WI38 (cell line): ENCODE data around the gene GPR161.

ENCODE experiments used
- H3K4me3 ChIP-seq: 2 replicates; pipeline ENCODE4 v1.5.1; 2011; ENCODE audit warnings: low read depth, mild to moderate bottlenecking, control low read depth, low read length
- TF ChIP-seq, protein P1 (sequence below): IDR thresholded peaks from 2 replicates; pipeline ENCODE4 v1.5.1; 2012; ENCODE audit warnings: low read depth, mild to moderate bottlenecking, control low read depth, low read length

GPR161 gene

DNA sequence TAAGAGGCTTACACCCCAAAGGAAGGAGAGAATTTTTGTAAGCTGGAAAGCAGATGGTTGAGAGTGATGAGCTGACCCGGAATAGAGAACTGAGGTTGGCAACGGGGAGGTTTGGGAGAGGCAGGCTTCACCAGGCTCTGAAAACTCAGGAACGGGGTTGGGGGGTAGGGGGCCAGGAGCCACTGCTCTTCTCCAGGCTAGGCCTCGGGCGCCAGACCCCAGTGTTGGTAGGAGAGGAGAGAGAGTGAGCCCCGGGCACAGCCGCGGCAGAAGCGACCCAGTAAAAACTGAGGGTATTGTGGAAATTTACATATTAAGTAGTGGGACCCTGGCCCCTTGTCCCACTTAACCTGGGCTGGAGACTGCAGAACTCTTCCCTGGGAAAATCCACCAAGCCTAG lies 45.7 kb downstream of the GPR161 start:
- TF ChIP-seq, protein P1, sequence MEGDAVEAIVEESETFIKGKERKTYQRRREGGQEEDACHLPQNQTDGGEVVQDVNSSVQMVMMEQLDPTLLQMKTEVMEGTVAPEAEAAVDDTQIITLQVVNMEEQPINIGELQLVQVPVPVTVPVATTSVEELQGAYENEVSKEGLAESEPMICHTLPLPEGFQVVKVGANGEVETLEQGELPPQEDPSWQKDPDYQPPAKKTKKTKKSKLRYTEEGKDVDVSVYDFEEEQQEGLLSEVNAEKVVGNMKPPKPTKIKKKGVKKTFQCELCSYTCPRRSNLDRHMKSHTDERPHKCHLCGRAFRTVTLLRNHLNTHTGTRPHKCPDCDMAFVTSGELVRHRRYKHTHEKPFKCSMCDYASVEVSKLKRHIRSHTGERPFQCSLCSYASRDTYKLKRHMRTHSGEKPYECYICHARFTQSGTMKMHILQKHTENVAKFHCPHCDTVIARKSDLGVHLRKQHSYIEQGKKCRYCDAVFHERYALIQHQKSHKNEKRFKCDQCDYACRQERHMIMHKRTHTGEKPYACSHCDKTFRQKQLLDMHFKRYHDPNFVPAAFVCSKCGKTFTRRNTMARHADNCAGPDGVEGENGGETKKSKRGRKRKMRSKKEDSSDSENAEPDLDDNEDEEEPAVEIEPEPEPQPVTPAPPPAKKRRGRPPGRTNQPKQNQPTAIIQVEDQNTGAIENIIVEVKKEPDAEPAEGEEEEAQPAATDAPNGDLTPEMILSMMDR, result no peak
- no peak overlapping the region for H3K4me3 ChIP-seq

- TF ChIP-seq, protein P1, result no peak
These were observed 46.3 kb downstream of the GPR161 start for GRCh38 chr1:168090395-168090794.

DNA sequence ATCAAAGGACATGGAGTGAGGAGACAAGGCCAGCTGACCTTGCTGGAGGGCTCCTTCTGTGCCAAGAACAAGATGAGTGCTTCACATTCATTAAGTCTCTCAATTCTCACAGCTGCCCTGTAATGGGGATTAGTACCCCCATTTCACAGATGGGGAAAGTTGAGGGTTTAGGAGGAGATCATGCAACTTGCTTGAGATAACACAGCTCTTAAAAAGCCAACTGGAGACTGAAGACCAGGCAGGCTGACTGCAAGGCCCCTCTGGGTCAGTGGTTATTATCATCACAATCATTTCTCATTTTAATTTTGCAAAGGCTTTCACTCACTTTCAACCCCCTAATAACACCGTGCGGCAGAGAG lies 46.8 kb downstream of the GPR161 start:
- no peak overlapping the region for H3K4me3 ChIP-seq
- TF ChIP-seq, protein P1, result no peak

More at GRCh38 chr1:168090395-168090794, 46.3 kb downstream of the GPR161 start:
- no peak overlapping the region for H3K4me3 ChIP-seq

- no peak overlapping the region for H3K4me3 ChIP-seq
- TF ChIP-seq, protein P1, result no peak
These were observed 47.3 kb downstream of the GPR161 start for GRCh38 chr1:168089326-168089978.

DNA sequence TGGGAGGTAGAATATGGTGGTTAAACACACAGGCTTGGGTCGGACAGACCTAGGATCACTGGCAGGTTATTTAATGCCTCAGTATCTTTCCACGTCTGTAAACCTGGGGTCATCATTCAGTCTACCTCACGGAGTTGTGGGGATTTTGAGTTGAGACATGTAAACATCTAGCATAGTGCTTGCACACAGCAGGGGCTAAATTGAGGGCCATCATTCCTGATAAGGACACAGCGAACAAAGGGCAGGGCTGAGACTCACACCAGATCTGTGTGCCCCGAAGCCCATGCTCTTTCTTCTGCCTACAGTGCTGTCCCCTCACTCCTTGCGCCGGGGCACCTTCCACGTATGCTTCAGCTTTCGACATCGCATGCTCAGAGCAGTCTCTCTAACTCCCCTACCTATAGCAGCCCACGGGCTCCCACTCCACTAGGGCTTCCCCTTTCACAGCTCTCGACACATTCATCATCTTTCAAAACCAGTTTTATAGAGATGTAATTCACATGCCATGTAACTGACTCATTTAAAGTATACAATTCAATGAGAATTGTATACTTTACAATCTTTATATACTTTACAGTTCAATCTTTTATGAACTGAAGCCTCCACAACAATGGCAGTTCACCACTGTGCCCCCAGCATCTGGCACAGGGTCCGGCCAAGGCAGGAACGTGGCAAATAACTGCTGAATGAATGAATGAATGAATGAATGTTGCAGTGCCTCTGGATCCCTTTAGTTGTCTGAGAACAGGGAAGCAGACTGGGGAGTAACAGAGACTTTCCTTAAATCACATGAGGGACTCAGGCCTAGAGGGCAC lies 48.0 kb downstream of the GPR161 start:
- no peak overlapping the region for H3K4me3 ChIP-seq
- TF ChIP-seq, protein P1, result no peak

- TF ChIP-seq, protein P1, result no peak
- H3K4me3 ChIP-seq, result no peak overlapping the region
These were observed 49.0 kb downstream of the GPR161 start for GRCh38 chr1:168087696-168088095.

GRCh38 chr1:168086438-168086837 lies 50.3 kb downstream of the GPR161 start:
- no peak overlapping the region for H3K4me3 ChIP-seq
- TF ChIP-seq, protein P1, result no peak
